Mesenteric fat pad (tissue), 1 donor: Measurements from ENCODE around the gene IDH3G. TPM values are rescaled to one million over a fixed set of nuclear protein-coding genes. Genes with fewer than 3 reads are reported as not detected.
"Not testable (repeated sequence)": the region's sequence is repeated elsewhere in the genome, so short reads cannot be mapped to it uniquely, and the experiment has no call there.

Source experiments
- DNase-seq: peaks from one replicate; pipeline ENCODE4 v3.0.0-alpha.2; 2020; ENCODE audit warnings: low spot score
- long read RNA-seq: library from polyadenylated mRNA; unstranded; transcript quantifications from one replicate; pipeline ENCODE4 v2.0.0, GENCODE V29; 2020
- total RNA-seq: library from RNA; stranded (reverse); fragmentation: NEBNext Ultra II Directional; extraction: Animal tissue kit (Norgen Biotek cat#: 25700); gene quantifications from one replicate; pipeline ENCODE4 v1.2.1, GENCODE V29; 2021
- donor health status: DM: yes; HTN: yes; CAD: no.

Gene IDH3G
- total RNA-seq: 57.4 TPM
- long read RNA-seq, partial matches to known transcripts: 19 of 310 reads
- long read RNA-seq, other reads (novel, unspliced or antisense): 291 of 310 reads

DNA sequence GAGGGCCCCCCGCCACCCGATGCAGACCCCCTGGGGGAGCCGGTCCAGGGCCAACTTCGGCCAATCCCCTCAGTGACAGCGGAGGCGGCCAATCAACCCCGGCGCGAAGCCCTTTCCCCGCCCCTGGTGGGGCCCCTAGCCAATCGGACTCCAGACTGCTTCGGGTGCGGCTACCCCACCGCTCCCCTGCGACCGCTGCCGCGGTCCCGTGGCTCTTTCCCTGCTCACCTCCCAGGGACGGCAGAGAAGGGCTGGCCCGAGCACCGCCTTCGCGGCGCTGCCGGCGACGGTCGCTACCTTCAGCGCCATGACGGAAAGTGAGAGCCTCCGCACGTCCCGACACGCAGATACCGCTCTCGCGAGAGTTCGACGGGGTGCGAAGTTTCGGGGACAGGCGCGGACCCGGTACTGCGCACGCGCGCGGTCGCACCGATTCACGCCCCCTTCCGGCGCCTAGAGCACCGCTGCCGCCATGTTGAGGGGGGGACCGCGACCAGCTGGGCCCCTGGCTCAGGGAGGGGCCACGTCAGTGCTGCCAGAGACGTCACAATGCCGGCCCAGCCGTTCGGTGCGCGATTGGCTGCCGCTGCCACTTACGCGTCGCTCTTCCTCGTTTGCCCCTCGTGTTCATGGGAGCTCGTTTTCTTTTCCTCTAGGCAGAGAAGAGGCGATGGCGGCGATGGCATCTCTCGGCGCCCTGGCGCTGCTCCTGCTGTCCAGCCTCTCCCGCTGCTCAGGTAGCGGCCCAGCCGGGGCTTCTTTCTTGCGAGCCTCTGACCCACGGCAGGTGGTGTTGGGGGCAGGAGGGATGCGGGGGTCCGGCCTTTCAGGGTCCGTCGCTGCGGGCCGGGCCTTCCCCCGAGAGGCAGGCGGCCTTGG, at the start of gene IDH3G, which contains the start of gene SSR4:
Gene IDH3G, minus strand, starts transcription at position 358 of the 879 bp plus-strand sequence. Its CDS starts 49 bp downstream, at position 309.
Gene SSR4, plus strand, starts transcription at position 651 of the 879 bp plus-strand sequence. Its CDS starts 20 bp downstream, at position 671.
- peak; percentile 97 for DNase-seq

DNA sequence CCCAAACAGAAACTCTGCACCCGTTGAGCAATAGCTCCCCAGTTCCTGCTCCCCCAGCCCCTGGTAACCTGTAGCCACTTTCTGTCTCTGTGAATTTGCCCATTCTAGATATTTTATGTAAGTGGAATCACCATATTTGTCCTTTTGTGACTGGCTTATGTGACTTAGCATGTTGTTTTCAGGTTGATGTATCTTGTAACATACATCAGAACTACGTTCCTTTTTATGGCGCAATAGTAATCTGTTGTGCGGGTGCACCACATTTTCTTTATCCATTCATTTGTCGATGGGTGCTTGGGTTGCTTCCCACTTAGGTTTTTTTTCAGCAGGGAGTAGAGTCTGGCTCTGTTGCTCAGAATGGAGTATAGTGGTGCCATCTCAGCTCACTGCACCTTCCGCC, 42.7 kb upstream of the IDH3G start:
- no peak for DNase-seq

DNA sequence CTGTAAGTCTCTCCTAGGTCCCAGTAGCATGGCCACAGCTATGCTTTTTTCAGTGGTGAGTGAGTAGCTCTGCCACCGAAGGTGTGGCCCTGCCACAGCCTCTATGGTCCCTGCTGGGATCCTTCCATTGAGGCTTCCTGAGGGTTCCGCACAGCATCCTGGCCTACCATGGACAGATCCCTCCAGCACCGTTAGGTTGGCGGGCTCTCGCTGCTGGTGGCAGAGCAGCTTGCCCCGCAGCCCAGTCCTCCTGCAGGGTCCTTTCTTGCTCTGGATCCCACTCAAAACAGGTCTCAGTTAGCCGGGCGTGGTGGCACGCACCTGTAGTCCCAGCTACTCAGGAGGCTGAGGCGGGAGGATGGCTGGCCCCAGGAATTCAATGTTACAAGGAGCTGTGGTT, 38.6 kb upstream of the IDH3G start:
- no peak for DNase-seq

DNA sequence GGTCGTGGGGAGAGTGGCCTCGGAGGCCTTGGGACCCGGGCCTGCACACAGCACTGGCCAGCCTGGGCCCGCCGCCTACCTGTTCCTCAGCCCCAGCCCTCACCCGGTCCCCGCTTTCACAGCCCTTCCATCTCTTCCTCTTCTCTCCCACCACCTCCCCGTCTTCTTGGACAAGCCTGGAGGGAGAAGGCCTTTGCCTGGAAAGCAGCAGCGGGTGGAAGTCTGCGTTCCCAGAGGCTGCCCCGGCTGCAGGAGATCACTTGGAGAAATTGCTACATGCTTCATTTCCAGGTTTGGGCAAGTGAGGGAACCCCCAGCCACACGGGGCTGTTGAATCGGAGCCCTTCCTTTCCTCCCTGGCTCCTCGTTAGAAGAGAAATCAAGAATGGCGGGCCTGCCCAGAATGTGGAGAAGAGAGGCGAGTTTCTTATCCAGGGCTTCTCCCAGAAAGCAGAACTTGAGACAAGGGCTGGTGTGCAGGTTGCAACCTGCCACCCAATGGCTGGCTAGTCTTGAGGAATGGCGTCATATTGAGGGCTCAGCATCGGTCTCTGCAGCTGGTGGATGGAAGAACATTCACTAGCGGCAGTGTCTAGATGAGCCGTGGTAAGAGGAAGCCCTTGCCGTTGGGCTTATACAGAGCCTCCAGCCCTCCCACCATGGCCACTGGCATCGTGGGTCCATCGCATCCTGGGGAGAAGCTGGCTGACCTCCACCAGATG, 37.4 kb upstream of the IDH3G start:
- no peak for DNase-seq

DNA sequence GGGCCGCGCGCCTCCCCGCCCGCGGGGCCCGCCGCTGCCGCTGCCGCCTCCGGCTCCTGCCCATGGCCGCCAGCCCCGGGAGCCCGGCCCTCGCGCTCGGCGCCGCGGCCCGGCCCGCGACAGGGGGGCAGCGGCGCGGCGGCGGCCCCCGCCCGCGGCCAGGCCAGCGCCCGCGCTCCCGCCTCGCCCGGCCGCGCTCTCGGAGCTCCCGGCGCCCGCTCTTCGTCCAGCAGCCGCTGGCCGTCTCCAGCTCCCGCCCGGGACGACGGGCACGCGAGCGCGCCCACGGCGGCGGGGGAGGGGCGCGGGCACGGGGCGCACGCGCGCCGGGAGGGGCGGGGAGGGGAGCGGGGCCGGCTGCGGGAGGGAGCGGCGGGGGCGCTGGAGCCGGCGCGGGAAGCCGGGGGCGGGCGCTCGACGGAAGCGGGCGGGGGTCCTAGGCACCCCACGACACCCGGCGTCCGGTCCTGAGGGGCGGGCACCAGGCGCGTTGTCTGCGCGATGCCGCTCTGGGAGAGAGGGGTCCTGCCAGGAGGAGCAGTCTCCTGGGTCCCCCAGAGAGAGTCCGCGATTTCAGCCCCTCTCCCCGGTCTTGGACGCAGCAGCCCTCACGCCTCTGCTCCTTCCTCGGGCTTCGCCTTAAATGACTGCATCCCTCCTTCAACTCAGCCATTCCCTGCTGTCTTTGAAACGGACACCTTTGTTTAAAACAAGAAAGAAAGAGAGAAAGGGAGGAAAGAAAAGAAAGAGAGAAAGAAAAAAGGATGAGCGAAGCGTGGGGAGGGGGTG, 36.7 kb upstream of the IDH3G start:
- DNase-seq: no peak

DNA sequence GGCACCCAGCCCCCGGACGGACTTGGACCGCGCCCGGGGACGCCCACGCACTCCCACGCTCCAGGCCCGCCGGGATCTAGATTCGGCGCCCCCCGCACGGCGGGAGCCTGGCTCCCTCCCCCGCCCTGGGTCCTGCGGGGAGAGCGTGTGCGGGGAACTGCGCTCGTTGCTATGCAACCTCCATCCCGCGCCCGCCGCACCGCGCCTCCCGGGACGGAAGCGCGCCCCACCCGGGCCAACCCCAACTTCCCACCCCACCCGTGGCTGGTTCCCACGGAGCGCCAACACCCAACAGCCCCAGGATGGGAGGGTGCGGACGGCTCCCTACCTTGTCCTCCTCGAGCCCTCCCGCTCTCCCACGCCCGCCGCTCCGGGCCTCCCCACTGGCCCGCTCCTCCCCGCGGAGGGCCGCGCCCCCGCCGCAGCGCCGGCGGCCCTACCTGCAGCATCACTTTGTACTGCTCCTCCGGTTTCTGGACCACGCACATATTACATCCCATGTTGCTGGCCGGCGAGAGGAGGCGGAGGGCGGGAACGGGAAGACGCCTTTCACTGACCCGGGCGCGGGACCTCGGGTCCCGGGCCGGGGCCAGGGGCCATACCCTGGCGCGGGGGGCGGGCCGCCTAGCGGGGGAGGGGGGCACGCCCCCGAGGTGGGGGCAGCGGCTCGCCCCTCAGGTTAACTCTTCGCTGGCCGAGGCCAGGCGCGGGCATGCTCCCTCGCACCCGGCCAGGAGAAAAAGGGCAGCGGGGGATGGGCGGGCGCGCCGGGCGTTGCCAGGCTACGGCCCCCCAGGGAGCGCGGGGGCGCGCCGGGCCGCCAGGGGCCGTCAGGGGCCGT, 35.8 kb upstream of the IDH3G start, which contains the start of gene PDZD4:
Gene PDZD4, minus strand, starts transcription at position 746 of the 841 bp plus-strand sequence. Its CDS starts 246 bp downstream, at position 500.
- no peak for DNase-seq

DNA sequence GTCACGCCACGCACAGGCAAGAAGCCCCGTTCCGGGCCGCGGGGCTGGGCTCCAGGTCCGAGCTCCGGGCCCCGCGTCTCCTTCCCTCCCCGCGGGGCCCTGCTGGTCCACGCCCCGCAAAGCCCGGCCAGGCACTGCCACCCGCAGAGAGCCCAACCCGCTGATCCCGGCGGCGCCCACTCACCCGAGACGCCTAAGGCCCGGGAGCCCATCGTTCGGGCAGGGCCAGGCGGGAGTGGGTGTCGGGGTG, 35.3 kb upstream of the IDH3G start:
- DNase-seq: no peak

DNA sequence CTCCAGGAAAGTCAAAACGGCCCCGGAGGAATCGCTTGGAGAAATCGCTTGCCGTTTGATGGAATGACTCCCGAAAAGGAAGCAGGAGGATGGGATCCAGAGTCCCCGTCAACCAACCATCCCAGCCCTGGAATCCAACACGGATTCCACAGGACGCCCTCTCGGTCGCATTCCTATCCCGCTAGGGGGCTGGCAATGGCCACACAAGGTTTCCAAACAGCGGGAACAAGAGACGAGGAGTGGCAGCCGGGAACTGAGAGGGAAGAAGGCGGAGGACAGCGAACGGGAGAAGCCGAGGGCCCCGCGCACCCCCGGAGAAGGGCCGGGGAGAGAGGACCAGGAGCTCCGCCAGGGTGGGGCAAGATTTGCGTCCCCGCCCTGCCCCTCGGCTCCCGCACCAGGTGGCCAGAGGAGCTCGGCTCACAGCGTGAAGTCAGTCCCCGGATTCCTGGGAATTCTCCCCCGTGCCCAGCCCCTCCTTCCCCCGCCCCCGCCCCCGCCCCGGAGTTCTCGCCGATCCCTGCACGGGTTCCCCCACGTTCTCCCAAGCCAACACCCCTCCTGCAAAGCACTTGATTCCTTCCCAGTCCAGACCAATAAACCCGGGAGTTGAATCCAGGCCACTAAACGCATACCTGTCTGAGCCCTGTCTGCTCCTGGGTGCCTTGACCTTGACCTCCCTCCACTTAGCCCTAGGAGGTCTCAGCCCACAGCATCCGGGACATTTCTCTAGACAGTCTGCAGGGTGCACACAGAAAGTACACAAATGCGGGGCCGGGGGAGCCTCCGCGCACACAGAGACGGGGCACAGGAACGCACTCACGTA, 34.8 kb upstream of the IDH3G start:
- no peak for DNase-seq

DNA sequence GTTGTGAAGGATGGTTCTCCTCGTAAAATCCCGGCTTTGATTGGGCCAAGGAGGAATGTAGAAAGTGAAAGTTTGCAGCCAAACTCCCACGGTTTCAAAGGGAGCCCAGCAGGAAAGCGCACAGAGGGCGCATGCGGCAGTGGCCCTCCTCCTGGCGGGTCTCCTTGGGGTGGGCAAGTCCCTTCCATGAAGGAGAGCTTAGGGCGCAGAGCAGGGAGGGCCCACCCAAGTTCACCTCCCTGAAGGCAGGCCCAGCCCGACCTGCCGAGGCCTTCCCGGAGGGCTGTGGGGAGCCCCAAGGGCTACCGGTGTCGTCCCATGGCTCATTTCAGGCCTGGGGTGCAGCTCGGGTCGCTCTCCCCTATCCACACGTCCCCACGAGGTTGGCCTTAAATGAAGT, 34.1 kb upstream of the IDH3G start:
- DNase-seq: no peak

DNA sequence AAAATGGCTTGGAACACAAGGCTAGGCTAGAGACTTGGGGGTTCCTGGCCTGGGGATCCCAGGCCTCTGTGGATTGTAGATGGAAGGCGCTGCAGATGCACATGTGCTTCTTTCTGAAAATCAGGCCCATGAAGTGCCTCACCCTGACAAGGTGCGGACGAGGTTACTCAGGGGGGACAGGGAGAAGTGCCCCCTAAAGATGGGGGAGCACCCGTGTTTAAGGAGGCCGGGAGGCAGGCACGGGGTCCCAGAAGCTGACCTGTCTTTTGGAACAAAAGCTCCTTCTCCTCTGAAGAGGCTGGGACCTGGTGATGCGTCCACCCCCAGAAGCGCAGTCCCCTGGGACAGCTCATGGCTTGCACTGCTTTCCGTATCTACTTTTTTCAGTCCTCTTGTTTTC, 33.7 kb upstream of the IDH3G start:
- DNase-seq: no peak

DNA sequence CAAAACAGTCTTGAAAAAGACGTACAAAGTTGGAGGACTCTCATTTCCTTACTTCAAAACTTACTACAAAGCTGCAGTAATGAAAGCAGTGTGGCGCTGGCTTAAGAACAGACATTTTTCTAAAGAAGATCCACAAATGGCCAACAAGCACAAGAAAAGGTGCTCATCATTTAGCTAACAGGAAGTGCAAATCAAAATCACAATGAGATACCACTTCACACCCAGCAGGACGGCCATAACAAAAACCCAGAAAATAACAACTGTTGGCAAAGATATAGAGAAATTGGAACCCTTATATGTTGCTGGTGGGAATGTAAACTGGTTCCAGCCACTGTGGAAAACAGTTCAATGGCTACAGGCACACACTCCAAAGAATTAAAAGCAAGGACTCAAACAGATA, 32.8 kb upstream of the IDH3G start:
- no peak for DNase-seq

DNA sequence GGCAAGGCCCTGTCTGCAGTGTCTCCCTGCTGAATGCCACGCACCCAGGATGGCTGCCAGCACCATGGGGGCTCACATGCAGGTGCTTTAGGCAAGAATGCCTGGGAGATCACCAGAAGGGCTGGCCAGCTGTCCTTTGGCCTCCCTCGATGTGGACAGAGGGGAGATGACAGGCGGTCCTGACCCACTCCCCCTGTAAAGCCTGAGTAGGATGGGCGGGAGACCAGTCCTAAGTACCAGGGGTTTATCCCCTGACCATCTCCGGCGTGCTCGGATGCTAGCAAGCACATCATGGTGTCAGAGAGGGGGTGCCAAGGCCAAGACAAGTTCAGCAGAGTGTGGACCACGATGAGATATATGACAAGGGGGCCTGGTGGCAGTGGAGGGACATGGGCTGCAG, 30.9 kb upstream of the IDH3G start:
- DNase-seq: no peak

DNA sequence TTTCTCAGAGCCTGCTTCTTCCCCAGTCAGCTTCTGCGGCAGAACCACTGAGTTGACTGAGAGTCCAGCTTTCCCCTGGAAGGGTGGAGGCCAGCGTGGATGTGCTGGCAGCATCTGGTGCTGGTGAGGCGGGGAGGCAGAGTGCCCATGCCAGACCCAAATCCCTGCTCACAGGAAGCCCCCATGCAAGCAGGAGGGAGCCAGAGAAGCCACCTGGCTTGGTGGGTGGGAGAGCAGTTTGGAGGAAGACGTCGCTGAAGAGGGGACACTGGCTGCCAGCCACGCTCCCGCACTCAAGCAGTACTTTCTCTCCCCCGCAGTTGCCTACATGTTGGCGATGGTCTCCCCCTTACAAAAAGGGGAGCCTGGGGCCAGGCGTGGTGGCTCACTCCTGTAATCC, 30.2 kb upstream of the IDH3G start:
- no peak for DNase-seq

DNA sequence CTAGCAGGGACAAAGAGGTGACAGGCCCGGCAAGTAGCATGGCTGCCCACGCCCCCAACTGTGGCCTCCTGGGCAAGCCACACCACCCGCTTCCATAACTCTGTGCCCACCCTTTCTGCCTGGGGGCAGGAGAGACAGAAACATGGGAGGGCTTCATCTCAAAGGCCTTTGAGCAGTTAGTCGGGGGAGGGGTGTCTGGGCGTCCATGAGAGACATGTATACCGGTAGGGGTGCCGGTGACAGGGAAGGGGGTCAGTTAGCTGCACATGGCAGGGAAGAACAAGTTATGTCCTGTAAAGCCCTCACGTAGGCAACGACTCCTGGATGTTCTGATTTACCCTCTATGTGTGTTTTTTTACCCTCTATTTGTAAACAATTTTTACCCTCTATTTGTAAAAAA, 26.9 kb upstream of the IDH3G start:
- DNase-seq: no peak

DNA sequence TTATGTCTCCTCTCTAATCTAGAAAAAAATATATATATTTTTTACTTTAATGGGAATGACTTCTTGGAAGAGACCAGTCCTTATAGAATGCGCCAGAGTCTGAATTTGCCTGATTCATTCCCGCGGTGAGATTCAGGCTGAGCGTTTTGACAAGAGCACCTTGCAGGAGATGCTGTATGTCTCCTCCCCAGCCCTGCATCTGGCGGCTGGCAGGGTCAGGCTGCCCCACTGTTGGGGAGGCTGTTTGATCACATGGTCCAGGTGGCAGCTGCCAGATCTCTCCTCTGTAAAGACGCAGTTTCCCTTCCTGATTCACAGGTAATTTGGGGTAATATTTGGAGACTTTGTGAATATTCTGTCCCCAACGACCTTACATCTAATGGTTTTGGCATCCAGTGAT, 26.4 kb upstream of the IDH3G start:
- no peak for DNase-seq

DNA sequence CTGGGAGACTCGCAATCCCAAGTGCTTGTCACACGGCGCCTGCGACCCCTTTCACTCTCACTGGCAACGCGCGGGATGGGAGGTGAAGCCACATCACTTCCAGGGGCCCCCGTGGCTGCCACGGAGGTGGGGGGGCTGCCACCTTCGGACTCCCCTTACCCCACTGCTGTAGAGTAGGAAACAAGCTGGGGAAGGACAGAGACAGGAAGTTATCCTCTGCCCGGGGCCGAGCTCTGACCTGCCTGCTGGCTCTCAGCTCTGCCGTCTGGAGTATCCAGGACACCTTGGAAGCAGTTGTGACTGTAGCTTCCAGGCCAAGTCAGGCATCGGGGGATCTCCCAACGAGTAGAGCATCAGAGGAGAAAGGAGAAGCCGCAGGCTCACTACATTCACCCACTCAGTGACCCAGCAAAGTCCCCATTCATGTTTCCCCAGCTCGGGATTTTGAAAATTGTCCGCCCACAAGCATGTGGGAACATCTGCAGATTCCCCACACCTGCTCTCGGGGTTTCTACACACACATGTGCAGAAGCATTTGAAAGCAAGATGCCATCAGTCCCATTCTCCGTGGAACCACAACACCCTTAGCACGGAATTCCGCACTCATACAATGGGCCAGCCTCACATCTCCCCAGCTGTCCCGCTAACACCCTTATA, 25.3 kb upstream of the IDH3G start:
- DNase-seq: no peak

DNA sequence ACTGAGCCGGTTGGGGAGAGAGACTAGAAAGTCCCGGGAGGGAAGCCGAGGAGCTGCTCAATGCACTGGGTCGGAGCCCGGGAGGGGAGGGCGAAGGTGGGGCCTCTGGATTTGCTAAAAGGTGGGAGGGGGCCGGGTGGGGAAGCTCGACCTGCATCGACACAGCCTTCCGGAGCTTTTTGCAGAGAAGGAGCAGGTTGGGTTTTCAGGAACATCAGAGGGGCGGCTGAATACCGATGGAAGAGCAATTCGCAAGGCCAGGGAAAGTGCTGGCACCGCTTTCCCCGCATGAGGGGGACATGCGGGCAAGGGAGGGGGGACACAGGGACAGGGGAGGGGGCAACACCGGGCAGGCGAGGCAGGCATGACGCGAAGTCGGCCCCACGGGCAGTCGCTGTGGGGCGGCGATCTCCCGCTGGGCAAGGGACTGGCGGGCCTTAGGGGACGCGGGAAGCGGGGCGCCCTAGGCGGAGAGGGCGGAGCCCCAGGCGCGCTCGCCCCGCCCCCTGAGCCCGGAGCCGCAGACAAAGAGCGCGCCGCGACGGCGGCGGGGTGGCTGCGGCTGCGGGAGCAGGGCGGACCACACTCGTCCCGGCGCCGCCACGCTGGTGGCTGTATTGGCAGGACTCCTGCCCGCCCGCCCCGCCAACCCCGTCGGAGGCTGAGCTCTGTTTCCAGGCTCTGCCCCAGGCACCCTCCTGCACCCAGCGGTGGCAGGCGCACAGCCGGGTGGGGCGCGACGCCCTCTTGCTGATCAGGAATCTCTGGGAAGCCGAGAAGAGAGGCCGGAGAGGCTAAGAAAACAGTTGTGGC, 24.6 kb upstream of the IDH3G start:
- DNase-seq: no peak

DNA sequence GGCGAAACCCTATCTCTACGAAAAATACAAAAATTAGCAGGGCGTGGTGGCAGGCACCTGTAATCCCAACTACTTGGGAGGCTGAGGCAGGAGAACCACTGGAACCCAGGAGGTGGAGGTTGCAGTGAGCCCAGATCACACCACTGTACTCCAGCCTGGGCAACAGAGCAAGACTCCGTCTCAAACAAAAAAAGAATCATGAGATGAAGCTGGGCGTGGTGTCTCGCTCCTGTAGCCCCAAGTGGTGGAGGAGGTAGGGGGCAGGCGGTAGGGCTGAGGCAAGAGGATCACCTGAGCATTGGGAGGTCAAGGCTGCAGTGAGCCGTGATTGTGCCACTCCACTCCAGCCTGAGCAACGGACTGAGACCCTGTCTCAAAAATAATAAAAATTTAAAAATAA, 23.9 kb upstream of the IDH3G start:
- not testable (repeated sequence) for DNase-seq
